ENCODE measurements around the gene NTNG1.

GRCh38 chr1:107326824-107327445, 186.1 kb downstream of the NTNG1 start:
- TF ChIP-seq CTCF (conservative IDR thresholded peaks at IDR 0.05; ENCODE audit: low read length) (no peak), EZH2phosphoT487 (IDR thresholded peaks at IDR 0.05; ENCODE audit: borderline replicate concordance, low read depth, low read length) (no peak)
